Neural crest cell (in vitro differentiated cells): ENCODE data around the gene RPS6KA4. TPM values are rescaled to one million over a fixed set of nuclear protein-coding genes. Genes with fewer than 3 reads are reported as not detected.

Source experiments
- DNase-seq: peaks from one replicate; pipeline ENCODE4 v3.0.0; 2021; ENCODE audit warnings: low read depth, mixed read lengths, low spot score
- H3K27ac Mint-ChIP-seq: one replicate; pipeline ENCODE4 v1.8.0; 2021; ENCODE audit warnings: mild to moderate bottlenecking, mixed read lengths; ENCODE audit not compliant: unreplicated experiment
- H3K27me3 Mint-ChIP-seq: 2 replicates; pipeline ENCODE4 v1.8.0; 2021; ENCODE audit warnings: low read depth, mild to moderate bottlenecking, mixed read lengths
- H3K36me3 Mint-ChIP-seq: 2 replicates; pipeline ENCODE4 v1.8.0; 2021; ENCODE audit warnings: low read depth, mild to moderate bottlenecking, mixed read lengths
- H3K4me1 Mint-ChIP-seq: 2 replicates; pipeline ENCODE4 v1.8.0; 2021; ENCODE audit warnings: mixed read lengths
- H3K4me3 Mint-ChIP-seq: one replicate; pipeline ENCODE4 v1.8.0; 2021; ENCODE audit warnings: mild to moderate bottlenecking, mixed read lengths
- H3K9me3 Mint-ChIP-seq: 2 replicates; pipeline ENCODE4 v1.8.0; 2021; ENCODE audit warnings: mixed read lengths
- total RNA-seq: library from RNA; stranded (reverse); gene quantifications from 2 replicates; pipeline ENCODE4 v1.2.1, GENCODE V29; 2021
- TF ChIP-seq, protein P1 (sequence below): fragments of 200-600 bp; sonication (generic); conservative IDR thresholded peaks from 2 replicates; pipeline ENCODE4 v1.5.0; 2021; ENCODE audit warnings: antibody characterized with exemption, mild to moderate bottlenecking

RPS6KA4 gene
- total RNA-seq, 1 donor from 2014 or later: 17.6 TPM

GRCh38 chr11:64349025-64349387 is 10.0 kb upstream of the RPS6KA4 start:
- Mint-ChIP-seq H3K4me1 (peaks cover 12% of the 10 kb centered on the region), H3K27me3 (no peaks in the 10 kb centered on the region), H3K27ac (no peak overlapping the region), H3K4me3 (no peak overlapping the region), H3K36me3 (no peaks in the 10 kb centered on the region), H3K9me3 (no peaks in the 10 kb centered on the region)
- TF ChIP-seq, protein P1, sequence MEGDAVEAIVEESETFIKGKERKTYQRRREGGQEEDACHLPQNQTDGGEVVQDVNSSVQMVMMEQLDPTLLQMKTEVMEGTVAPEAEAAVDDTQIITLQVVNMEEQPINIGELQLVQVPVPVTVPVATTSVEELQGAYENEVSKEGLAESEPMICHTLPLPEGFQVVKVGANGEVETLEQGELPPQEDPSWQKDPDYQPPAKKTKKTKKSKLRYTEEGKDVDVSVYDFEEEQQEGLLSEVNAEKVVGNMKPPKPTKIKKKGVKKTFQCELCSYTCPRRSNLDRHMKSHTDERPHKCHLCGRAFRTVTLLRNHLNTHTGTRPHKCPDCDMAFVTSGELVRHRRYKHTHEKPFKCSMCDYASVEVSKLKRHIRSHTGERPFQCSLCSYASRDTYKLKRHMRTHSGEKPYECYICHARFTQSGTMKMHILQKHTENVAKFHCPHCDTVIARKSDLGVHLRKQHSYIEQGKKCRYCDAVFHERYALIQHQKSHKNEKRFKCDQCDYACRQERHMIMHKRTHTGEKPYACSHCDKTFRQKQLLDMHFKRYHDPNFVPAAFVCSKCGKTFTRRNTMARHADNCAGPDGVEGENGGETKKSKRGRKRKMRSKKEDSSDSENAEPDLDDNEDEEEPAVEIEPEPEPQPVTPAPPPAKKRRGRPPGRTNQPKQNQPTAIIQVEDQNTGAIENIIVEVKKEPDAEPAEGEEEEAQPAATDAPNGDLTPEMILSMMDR: no peak
- DNase-seq: no peak

- Mint-ChIP-seq H3K4me3 (no peak overlapping the region), H3K27ac (no peak overlapping the region), H3K9me3 (no peaks in the 10 kb centered on the region), H3K4me1 (peaks cover 12% of the 10 kb centered on the region), H3K36me3 (no peaks in the 10 kb centered on the region), H3K27me3 (no peaks in the 10 kb centered on the region)
- no peak for DNase-seq
- TF ChIP-seq, protein P1: no peak
Measured at GRCh38 chr11:64349404-64349803, 9.6 kb upstream of the RPS6KA4 start.

- Mint-ChIP-seq H3K27me3 (no peaks in the 10 kb centered on the region), H3K4me3 (no peak overlapping the region), H3K27ac (no peak overlapping the region), H3K9me3 (no peaks in the 10 kb centered on the region), H3K36me3 (no peaks in the 10 kb centered on the region), H3K4me1 (peaks cover 13% of the 10 kb centered on the region)
- TF ChIP-seq, protein P1: no peak
- DNase-seq: no peak
Measured at GRCh38 chr11:64351136-64351631, 7.8 kb upstream of the RPS6KA4 start.

GRCh38 chr11:64352099-64352994 is 6.6 kb upstream of the RPS6KA4 start:
- TF ChIP-seq, protein P1: no peak
- Mint-ChIP-seq H3K36me3 (no peaks in the 10 kb centered on the region), H3K9me3 (no peaks in the 10 kb centered on the region), H3K4me1 (peaks cover 17% of the 10 kb centered on the region), H3K27ac (no peak overlapping the region), H3K4me3 (no peak overlapping the region), H3K27me3 (no peaks in the 10 kb centered on the region)
- DNase-seq: no peak

DNA sequence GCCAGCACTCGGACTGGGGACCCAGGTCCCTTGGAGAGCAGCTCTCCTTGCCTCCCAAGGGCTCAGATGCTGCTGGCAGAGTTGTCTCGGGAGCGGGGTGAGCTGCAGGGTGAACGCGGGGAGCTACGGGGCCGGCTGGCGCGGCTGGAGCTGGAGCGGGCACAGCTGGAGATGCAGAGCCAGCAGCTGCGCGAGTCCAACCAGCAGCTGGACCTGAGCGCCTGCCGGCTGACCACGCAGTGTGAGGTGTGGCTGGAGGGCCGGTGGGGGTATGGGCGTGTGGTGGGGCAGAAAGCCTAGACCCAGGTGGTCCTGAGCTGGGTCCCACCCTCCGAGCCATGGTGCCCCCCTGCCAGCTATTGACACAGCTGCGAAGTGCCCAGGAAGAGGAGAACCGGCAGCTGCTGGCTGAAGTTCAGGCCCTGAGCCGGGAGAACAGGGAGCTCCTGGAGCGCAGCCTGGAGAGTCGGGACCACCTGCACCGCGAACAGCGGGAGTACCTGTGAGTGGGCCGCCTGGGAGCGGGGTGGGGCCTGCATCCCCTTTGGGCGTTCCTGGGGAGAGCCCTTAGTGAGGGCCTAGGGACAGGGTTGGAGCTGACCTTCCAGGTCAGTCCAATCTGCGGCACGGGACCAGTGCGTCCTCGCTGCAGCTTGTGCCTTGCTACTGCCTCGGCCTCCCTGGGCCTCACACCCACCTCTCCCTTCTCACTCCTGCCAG is 5.8 kb upstream of the RPS6KA4 start:
- Mint-ChIP-seq H3K4me1 (peaks cover 17% of the 10 kb centered on the region), H3K27me3 (no peaks in the 10 kb centered on the region), H3K36me3 (no peaks in the 10 kb centered on the region), H3K4me3 (no peak overlapping the region), H3K27ac (no peak overlapping the region), H3K9me3 (no peaks in the 10 kb centered on the region)
- TF ChIP-seq, protein P1: no peak
- DNase-seq: no peak
